ENCODE data around the gene AICDA. TPM values are rescaled to one million over a fixed set of nuclear protein-coding genes. Genes with fewer than 3 reads are reported as not detected.

AICDA gene
- total RNA-seq = 1 to 10 TPM in 1 of 4 donors, under 1 TPM in 2, not detected in 1; 0.39 to 2.6 (median 0.84) TPM

GRCh38 chr12:8612629-8613028 is at the start of gene AICDA:
AICDA (minus strand) TSS chr12:8612859; CDS start chr12:8612767, 92 bp downstream.
- H3K36me3 ChIP-seq = no peaks in the 10 kb centered on the region
- no peak for DNase-seq (ENCODE audit: low spot score in 2 of 2)
- no peaks in the 10 kb centered on the region for H3K27me3 ChIP-seq
- peaks cover 0 to 9% (median 0%) of the 10 kb centered on the region in 4 donors for H3K4me1 ChIP-seq
- no peaks in the 10 kb centered on the region for H3K9me3 ChIP-seq
- TF ChIP-seq EP300 (IDR thresholded peaks at IDR 0.05) = no peak
- TF ChIP-seq CTCF (IDR thresholded peaks at IDR 0.05) = no peak
- no peak for TF ChIP-seq POLR2A (IDR thresholded peaks at IDR 0.05)
- WGBS, 2 donors = 74% methylated on average over 2 of the region's 2 CpGs
- H3K4me3 ChIP-seq = no peak within 1 kb of the TSS
- no peak within 1 kb of the TSS for H3K27ac ChIP-seq

DNA sequence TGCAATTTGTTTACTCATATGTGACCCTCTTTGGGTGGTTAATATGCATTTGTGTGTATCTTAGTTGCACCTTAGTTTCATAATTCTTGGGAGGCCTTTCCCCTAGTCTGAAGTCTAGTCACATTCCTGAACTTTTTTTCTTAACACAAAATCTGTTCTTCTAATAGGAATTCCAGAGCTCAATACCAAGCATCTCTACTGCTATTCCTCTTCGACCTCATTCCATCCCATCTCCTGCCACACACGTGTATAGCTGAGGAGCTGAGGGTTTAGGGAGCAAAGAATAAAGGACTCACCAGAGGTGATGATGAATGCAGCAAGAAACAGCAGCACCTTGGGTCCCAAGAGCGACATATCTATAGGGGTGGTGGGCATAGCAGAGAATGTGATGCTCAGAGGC is 49.1 kb upstream of the AICDA start:
- H3K9me3 ChIP-seq = peaks cover 0 to 2% (median 0%) of the 10 kb centered on the region in 4 donors
- peaks cover 0 to 26% (median 3%) of the 10 kb centered on the region in 4 donors for H3K4me1 ChIP-seq
- 66 to 69% methylated on average over 3 of the region's 3 CpGs for WGBS, 2 donors
- DNase-seq (ENCODE audit: low spot score in 2 of 2) = no peak
- TF ChIP-seq POLR2A (IDR thresholded peaks at IDR 0.05) = no peak
- no peak for TF ChIP-seq CTCF (IDR thresholded peaks at IDR 0.05)
- no peak for TF ChIP-seq EP300 (IDR thresholded peaks at IDR 0.05)
- peak overlapping the region; percentile 2 to 49 (median 28) for H3K4me3 ChIP-seq
- H3K36me3 ChIP-seq = no peaks in the 10 kb centered on the region
- no peaks in the 10 kb centered on the region for H3K27me3 ChIP-seq
- H3K27ac ChIP-seq = peak overlapping the region; percentile 32 to 92 (median 62)

DNA sequence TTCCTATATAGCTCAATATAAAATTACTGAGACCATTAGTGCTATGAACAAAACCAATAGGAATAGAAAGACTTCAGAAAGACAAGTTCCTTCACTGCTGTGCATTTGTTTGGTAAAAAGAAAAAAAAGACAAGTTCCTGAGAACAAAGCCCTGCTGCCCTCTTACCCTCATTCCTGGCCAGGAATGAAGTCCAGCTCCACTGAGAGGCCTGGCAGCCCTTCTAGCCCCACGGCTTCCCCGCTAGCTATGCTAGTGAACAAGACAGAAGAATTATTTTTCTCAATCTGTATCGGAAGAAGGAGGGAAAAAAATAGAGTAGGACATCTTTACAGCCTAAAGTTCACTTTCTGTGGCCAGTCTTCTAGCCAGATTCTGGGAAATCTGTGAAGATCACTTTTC is 48.4 kb upstream of the AICDA start:
- no peak for DNase-seq (ENCODE audit: low spot score in 2 of 2)
- H3K4me1 ChIP-seq = peaks cover 0 to 26% (median 3%) of the 10 kb centered on the region in 4 donors
- WGBS, 2 donors = 39 to 41% methylated on average over 3 of the region's 3 CpGs
- H3K9me3 ChIP-seq = peaks cover 0 to 2% (median 0%) of the 10 kb centered on the region in 4 donors
- peak overlapping the region in 3 of 4 donors; percentile 9 to 92 (median 87) for H3K27ac ChIP-seq
- no peaks in the 10 kb centered on the region for H3K27me3 ChIP-seq
- TF ChIP-seq CTCF (IDR thresholded peaks at IDR 0.05) (no peak), EP300 (IDR thresholded peaks at IDR 0.05) (no peak), POLR2A (IDR thresholded peaks at IDR 0.05) (no peak)
- H3K4me3 ChIP-seq = peak overlapping the region in 2 of 4 donors; percentile 37 to 49
- H3K36me3 ChIP-seq = no peaks in the 10 kb centered on the region

DNA sequence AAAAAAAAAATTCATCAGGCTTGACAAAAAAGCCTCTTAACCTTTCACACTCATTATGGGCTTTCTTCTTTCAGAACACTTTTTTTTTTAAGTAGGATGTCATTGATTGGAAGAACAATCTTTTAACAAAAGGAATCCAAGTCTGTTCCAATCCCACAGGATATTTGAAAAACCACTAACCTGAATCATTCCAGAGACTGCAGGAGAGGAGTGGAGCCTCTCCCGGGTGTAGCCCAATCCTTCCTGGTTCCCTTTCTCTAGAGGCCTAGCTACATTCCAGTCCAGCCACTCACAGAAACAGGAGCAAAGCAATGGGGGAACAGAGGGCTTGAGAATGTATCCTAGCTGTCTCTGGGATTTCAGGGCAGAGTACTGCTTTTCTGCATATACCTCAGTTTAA is 45.7 kb upstream of the AICDA start:
- TF ChIP-seq CTCF (IDR thresholded peaks at IDR 0.05) (no peak), EP300 (IDR thresholded peaks at IDR 0.05) (peak in 1 of 2 donors; percentile 25)
- peaks cover 0 to 14% (median 0%) of the 10 kb centered on the region in 4 donors for H3K4me1 ChIP-seq
- H3K4me3 ChIP-seq = no peak overlapping the region
- H3K27ac ChIP-seq = peak overlapping the region in 2 of 4 donors; percentile 61 to 87
- DNase-seq (ENCODE audit: low spot score in 2 of 2) = no peak
- no peaks in the 10 kb centered on the region for H3K27me3 ChIP-seq
- WGBS, 2 donors = 12 to 15% methylated on average over 1 of the region's 1 CpG
- peaks cover 0 to 2% (median 0%) of the 10 kb centered on the region in 4 donors for H3K9me3 ChIP-seq
- no peaks in the 10 kb centered on the region for H3K36me3 ChIP-seq

- DNase-seq (ENCODE audit: low spot score in 2 of 2) = no peak
- H3K4me1 ChIP-seq = peaks cover 0 to 12% (median 0%) of the 10 kb centered on the region in 4 donors
- H3K27me3 ChIP-seq = no peaks in the 10 kb centered on the region
- peaks cover 0 to 2% (median 0%) of the 10 kb centered on the region in 4 donors for H3K9me3 ChIP-seq
- TF ChIP-seq POLR2A (IDR thresholded peaks at IDR 0.05) (no peak), EP300 (IDR thresholded peaks at IDR 0.05) (no peak), CTCF (IDR thresholded peaks at IDR 0.05) (no peak)
- WGBS, 2 donors = 74% methylated on average over 6 of the region's 6 CpGs
- no peak overlapping the region for H3K4me3 ChIP-seq
- H3K36me3 ChIP-seq = no peaks in the 10 kb centered on the region
- H3K27ac ChIP-seq = no peak overlapping the region
Observed at GRCh38 chr12:8655421-8655820, 42.8 kb upstream of the AICDA start.

Data from tibial nerve (tissue), 4 donors.